GM13976 (cell line): ENCODE data around the gene IER2.

Source experiments
- DNase-seq: peaks from one replicate; pipeline ENCODE4 v3.0.0; 2012; ENCODE audit warnings: low spot score
- in situ Hi-C: fragments of 300-500 bp; cut with MboI; formaldehyde crosslinking; loops from one replicate; pipeline ENCODE4 v1.12.0; 2022; ENCODE audit warnings: low sequenced_read_pairs, mixed read lengths, inconsistent platforms; ENCODE audit not compliant: unreplicated experiment
- TF ChIP-seq, protein P1 (sequence below): IDR thresholded peaks from 2 replicates; pipeline ENCODE4 v1.5.1; 2012; ENCODE audit warnings: borderline replicate concordance, mild to moderate bottlenecking; ENCODE audit not compliant: insufficient read depth; ENCODE audit errors: extremely low read depth, missing control alignments, control extremely low read depth

The IER2 gene

DNA sequence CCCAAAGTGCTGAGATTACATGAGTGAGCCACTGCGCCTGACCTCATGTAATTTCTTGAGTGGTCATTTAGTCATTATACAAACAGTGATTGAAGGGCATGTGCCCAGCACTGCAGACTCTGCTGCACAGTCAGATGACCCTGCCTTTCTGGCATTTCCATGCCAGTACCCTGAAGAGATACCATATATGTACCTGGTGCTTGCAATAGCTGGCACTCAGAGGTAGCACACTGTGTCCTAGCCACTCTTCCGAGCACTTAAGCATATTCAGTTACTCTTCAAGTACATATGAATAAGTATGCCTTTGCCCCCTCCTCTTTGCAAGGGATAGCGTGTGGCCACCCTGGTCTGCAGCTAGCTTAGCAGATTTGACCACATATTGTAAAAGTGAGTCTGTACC, 15.6 kb upstream of the IER2 start:
- no peak for DNase-seq
- TF ChIP-seq, protein P1, sequence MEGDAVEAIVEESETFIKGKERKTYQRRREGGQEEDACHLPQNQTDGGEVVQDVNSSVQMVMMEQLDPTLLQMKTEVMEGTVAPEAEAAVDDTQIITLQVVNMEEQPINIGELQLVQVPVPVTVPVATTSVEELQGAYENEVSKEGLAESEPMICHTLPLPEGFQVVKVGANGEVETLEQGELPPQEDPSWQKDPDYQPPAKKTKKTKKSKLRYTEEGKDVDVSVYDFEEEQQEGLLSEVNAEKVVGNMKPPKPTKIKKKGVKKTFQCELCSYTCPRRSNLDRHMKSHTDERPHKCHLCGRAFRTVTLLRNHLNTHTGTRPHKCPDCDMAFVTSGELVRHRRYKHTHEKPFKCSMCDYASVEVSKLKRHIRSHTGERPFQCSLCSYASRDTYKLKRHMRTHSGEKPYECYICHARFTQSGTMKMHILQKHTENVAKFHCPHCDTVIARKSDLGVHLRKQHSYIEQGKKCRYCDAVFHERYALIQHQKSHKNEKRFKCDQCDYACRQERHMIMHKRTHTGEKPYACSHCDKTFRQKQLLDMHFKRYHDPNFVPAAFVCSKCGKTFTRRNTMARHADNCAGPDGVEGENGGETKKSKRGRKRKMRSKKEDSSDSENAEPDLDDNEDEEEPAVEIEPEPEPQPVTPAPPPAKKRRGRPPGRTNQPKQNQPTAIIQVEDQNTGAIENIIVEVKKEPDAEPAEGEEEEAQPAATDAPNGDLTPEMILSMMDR = no peak
- in situ Hi-C loops = no loop called here

DNA sequence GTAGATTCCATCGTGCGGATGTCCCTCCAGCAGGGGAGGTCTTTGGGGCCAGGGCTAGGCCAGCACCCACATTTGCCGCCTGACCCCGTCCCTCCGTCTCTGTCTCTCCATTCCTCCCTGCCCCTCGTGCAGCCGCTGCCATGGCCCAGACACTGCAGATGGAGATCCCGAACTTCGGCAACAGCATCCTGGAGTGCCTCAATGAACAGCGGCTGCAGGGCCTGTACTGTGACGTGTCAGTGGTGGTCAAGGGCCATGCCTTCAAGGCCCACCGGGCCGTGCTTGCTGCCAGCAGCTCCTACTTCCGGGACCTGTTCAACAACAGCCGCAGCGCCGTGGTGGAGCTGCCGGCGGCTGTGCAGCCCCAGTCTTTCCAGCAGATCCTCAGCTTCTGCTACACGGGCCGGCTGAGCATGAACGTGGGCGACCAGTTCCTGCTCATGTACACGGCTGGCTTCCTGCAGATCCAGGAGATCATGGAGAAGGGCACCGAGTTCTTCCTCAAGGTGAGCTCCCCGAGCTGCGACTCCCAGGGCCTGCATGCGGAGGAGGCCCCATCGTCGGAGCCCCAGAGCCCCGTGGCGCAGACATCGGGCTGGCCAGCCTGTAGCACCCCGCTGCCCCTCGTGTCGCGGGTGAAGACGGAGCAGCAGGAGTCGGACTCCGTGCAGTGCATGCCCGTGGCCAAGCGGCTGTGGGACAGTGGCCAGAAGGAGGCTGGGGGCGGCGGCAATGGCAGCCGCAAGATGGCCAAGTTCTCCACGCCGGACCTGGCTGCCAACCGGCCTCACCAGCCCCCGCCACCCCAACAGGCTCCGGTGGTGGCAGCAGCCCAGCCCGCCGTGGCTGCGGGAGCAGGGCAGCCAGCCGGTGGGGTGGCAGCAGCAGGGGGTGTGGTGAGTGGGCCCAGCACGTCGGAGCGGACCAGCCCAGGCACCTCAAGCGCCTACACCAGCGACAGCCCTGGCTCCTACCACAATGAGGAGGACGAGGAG, 14.8 kb upstream of the IER2 start:
- DNase-seq = no peak
- TF ChIP-seq, protein P1 = no peak
- in situ Hi-C loops = no loop called here

DNA sequence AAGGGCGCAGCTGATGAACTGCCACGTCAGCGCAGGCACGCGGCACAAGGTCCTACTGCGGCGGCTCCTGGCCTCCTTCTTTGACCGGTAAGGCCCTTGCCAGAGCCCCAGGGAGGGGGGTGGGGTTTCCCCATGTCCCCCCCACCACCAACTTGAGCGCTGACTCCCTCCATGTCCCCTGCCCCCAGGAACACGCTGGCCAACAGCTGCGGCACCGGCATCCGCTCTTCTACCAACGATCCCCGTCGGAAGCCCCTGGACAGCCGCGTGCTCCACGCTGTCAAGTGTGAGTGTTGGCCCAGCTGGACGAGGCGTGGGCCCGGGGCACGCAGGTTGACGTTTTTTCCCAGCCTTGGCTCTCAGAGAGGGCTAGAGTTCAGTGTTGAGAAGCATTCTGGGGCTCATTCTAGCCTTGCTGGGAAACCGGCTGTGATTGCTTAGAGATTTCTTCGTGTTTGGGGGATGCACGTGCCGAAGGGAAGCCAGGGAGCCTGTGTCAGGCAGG, 12.9 kb upstream of the IER2 start:
- in situ Hi-C loops = no loop called here
- TF ChIP-seq, protein P1 = no peak
- DNase-seq = no peak

DNA sequence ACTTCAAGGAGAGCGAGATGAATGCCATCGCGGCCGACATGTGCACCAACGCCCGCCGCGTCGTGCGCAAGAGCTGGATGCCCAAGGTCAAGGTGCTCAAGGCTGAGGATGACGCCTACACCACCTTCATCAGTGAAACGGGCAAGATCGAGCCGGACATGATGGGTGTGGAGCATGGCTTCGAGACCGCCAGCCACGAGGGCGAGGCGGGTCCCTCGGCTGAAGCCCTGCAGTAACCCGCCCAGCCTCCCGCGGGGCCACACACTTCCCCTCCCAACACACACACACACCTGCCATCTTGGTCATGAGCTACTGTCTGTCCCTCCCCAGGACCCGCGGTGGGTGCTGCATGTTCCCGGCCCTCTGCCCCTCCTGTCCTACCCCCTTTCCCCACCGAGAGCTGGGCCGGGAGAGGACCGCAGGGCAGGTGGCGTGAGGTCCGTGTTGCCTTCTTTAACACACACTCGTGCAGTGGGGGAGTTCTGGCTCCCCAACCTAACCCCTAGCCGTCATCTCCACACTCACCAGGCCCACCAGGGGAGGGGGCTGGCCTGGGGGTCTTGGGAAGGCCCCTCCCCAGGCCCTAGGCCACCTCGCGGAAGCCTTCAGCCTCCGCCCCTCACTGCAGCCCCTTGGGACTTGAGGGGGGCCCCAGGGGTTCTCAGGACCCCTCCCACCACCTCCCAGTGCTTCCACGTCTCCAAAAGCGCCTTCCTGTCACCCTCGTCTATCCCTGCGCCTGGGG, 11.9 kb upstream of the IER2 start:
- no peak for DNase-seq
- in situ Hi-C loops = no loop called here

DNA sequence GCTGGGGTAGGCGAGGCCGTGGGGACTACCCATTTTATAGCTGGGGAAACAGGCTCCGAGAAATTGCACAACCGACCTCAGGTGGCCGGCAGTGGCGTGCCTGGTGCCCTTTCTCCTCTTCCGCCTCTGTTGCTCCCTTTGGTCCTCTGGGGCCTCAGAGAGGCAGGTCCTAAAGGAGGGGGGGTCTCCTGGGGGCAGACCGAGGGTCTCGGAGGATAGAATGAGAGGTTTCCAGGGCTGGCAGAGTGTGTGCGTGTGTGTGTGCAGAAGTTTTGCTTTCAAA, 11.4 kb upstream of the IER2 start:
- TF ChIP-seq, protein P1 = no peak
- in situ Hi-C loops = no loop called here
- no peak for DNase-seq

More for the DNA sequence above, 11.9 kb upstream of the IER2 start:
- TF ChIP-seq, protein P1 = no peak

DNA sequence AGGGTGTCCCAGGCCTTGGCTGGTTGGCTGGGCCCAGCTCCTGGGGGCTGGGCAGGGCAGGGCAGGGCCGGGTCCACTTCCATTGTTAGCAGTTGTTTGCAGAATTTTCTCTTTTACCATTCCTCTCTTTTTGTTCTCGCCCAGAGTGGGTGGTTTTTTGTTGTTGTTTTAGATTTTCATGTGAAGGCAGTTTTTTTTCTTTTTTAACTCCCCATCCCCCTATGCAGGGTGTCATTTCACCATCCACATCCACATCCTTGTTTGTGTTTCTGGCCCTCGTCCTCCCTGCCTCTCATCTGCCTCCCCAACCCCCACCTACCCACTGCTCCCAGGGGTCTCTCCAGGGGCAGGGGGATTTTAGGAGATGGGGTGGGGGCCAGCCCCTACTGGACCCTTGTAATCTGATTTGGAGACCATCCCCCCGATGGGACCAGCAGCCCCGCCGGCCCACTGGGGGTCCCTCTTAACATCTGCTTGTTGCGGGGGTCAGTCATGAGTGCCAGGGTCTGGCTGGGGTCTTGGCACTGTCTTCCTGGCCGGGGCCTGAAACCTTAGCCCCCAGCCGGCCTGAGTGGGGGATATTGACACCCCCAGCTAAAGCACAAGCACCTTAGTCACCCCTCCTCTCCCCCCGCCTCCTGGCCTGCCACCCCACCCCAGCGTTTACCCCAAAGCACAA, 10.4 kb upstream of the IER2 start:
- no peak for DNase-seq

More for the DNA sequence above, 10.4 kb upstream of the IER2 start:
- in situ Hi-C loops = no loop called here
- TF ChIP-seq, protein P1 = no peak
